Central memory CD4-positive, alpha-beta T cell (primary cell): ENCODE data around the gene MAEA.
"Not testable (repeated sequence)": the region's sequence is repeated elsewhere in the genome, so short reads cannot be mapped to it uniquely, and the experiment has no call there.

ENCODE experiments used
- DNase-seq: peaks from one replicate; pipeline ENCODE4 v3.0.0; 2022

Gene MAEA

GRCh38 chr4:1369479-1370079 is 79.9 kb downstream of the MAEA start:
- DNase-seq: no peak

- no peak for DNase-seq
Observed at GRCh38 chr4:1370321-1371124, 80.8 kb downstream of the MAEA start.

- DNase-seq: no peak
Observed at GRCh38 chr4:1371176-1372165, 81.8 kb downstream of the MAEA start.

- DNase-seq: not testable (repeated sequence)
Observed at GRCh38 chr4:1372576-1372975, 82.9 kb downstream of the MAEA start.

GRCh38 chr4:1373892-1374705 is 84.4 kb downstream of the MAEA start:
- no peak for DNase-seq

- DNase-seq: no peak
Observed at GRCh38 chr4:1374706-1375045, 85.0 kb downstream of the MAEA start.

GRCh38 chr4:1375051-1375721 is 85.5 kb downstream of the MAEA start:
- no peak for DNase-seq

- DNase-seq: no peak
Observed at GRCh38 chr4:1375761-1376322, 86.2 kb downstream of the MAEA start.

GRCh38 chr4:1376391-1376840 is 86.7 kb downstream of the MAEA start:
- no peak for DNase-seq

- no peak for DNase-seq
Observed at GRCh38 chr4:1376841-1377605, 87.3 kb downstream of the MAEA start.

GRCh38 chr4:1377606-1378261 is 88.0 kb downstream of the MAEA start:
- DNase-seq: no peak

GRCh38 chr4:1378559-1379231 is 89.0 kb downstream of the MAEA start:
- no peak for DNase-seq

- DNase-seq: no peak
Observed at GRCh38 chr4:1379351-1379781, 89.7 kb downstream of the MAEA start.

GRCh38 chr4:1379801-1380331 is 90.2 kb downstream of the MAEA start:
- DNase-seq: no peak

- no peak for DNase-seq
Observed at GRCh38 chr4:1380368-1381151, 90.9 kb downstream of the MAEA start.

- DNase-seq: no peak
Observed at GRCh38 chr4:1381181-1381621, 91.5 kb downstream of the MAEA start.

- DNase-seq: no peak
Observed at GRCh38 chr4:1381944-1382541, 92.4 kb downstream of the MAEA start.
